AG04450 (cell line): ENCODE measurements around the gene IQSEC3. TPM values are rescaled to one million over a fixed set of nuclear protein-coding genes. Genes with fewer than 3 reads are reported as not detected.
"Not testable (repeated sequence)": the region's sequence is repeated elsewhere in the genome, so short reads cannot be mapped to it uniquely, and the experiment has no call there.

Source experiments
- CTCF ChIA-PET: fragments of 300-600, 350-600 bp; formaldehyde crosslinking; extraction: SDS; loops from one replicate; lab custom pipeline; 2022; ENCODE audit warnings: antibody characterized with exemption, inconsistent platforms; lab: Charles Lee
- POLR2A ChIA-PET: fragments of 350-600 bp; formaldehyde crosslinking; extraction: SDS; loops from one replicate; lab custom pipeline; 2021; ENCODE audit warnings: antibody characterized with exemption, inconsistent platforms; lab: Yijun Ruan, JAX
- DNase-seq: peaks from one replicate; pipeline ENCODE4 v3.0.0-alpha.2; 2011; ENCODE audit warnings: low read depth, low spot score
- H3K27ac ChIP-seq: one replicate; pipeline ENCODE4 v1.5.1; 2012; ENCODE audit warnings: low read depth, low read length, control low read depth
- H3K27me3 ChIP-seq: one replicate; pipeline ENCODE4 v1.6.0; 2012; ENCODE audit warnings: low read length; ENCODE audit not compliant: control insufficient read depth, insufficient read depth
- H3K4me3 ChIP-seq: 2 replicates; pipeline ENCODE4 v1.5.1; 2011; ENCODE audit warnings: mild to moderate bottlenecking, low read depth, low read length, control low read depth
- H3K9me3 ChIP-seq: 2 replicates; pipeline ENCODE4 v1.5.1; 2012; ENCODE audit warnings: low read length; ENCODE audit not compliant: control insufficient read depth, insufficient read depth
- polyA plus RNA-seq: library from polyadenylated mRNA; depleted of rRNA; stranded (reverse); fragments of >200 nt; gene quantifications from 2 replicates; pipeline ENCODE4 v1.2.3, GENCODE V29; 2011
- TF ChIP-seq, protein P1 (sequence below): IDR thresholded peaks from 2 replicates; pipeline ENCODE4 v1.5.1; 2011; ENCODE audit warnings: low read depth, low read length, control low read depth, inconsistent platforms

The IQSEC3 gene
- polyA plus RNA-seq, 1 experiment = 0.47 TPM

DNA sequence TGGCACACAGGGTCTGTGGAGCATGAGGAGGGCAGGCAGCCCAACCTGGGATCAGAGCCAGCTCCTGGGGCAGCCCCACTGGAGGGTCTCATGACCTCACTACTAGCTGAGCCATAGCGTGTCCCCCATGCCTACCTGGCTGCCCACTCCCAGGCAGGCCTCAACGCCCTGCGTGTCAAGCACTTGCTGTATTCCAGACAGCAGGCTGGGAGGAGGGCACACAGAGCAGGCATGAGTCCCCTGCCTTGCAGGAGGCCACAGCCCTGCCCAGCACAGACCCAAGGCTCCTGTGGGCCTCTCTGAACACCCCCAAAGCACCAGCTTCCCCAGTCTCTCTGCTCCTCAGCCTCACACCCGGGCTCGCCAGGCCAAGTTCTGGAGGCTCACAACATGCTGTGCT lies 64.0 kb downstream of the IQSEC3 start:
- H3K9me3 ChIP-seq = no peaks in the 10 kb centered on the region
- TF ChIP-seq, protein P1, sequence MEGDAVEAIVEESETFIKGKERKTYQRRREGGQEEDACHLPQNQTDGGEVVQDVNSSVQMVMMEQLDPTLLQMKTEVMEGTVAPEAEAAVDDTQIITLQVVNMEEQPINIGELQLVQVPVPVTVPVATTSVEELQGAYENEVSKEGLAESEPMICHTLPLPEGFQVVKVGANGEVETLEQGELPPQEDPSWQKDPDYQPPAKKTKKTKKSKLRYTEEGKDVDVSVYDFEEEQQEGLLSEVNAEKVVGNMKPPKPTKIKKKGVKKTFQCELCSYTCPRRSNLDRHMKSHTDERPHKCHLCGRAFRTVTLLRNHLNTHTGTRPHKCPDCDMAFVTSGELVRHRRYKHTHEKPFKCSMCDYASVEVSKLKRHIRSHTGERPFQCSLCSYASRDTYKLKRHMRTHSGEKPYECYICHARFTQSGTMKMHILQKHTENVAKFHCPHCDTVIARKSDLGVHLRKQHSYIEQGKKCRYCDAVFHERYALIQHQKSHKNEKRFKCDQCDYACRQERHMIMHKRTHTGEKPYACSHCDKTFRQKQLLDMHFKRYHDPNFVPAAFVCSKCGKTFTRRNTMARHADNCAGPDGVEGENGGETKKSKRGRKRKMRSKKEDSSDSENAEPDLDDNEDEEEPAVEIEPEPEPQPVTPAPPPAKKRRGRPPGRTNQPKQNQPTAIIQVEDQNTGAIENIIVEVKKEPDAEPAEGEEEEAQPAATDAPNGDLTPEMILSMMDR = no peak
- ChIA-PET POLR2A (no interaction called here), CTCF (no interaction called here)
- no peak for DNase-seq
- no peak overlapping the region for H3K4me3 ChIP-seq
- H3K27me3 ChIP-seq = peaks cover 35% of the 10 kb centered on the region
- no peak overlapping the region for H3K27ac ChIP-seq

DNA sequence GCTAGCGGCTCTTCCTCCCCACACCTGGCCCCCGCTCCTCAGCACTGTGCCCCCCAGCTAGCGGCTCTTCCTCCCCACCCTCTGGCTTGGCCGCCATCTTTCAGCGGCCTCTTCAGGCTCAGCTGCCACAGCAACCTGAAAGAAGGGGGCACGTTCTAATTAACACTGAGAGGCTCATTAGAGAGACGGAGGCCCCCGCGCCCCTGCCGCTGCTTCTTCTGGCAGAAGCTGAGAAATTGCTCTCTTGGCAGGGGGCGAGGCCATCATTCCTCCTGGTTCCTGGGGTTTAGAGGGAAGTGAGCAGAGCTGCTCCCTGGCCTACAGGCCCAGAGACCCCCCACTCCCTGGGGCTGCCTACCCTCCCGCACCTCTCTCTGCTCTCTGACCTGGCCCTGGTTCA lies 64.4 kb downstream of the IQSEC3 start:
- POLR2A ChIA-PET = no interaction called here
- Histone ChIP-seq H3K9me3 (no peaks in the 10 kb centered on the region), H3K27me3 (peaks cover 33% of the 10 kb centered on the region), H3K4me3 (no peak overlapping the region), H3K27ac (no peak overlapping the region)
- DNase-seq = no peak
- TF ChIP-seq, protein P1 = no peak
- CTCF ChIA-PET = interaction anchor here (0.6 kb wide), 1 partner anchor 271 kb away, joined by 3 read pairs; no protein-coding TSS in a partner anchor

DNA sequence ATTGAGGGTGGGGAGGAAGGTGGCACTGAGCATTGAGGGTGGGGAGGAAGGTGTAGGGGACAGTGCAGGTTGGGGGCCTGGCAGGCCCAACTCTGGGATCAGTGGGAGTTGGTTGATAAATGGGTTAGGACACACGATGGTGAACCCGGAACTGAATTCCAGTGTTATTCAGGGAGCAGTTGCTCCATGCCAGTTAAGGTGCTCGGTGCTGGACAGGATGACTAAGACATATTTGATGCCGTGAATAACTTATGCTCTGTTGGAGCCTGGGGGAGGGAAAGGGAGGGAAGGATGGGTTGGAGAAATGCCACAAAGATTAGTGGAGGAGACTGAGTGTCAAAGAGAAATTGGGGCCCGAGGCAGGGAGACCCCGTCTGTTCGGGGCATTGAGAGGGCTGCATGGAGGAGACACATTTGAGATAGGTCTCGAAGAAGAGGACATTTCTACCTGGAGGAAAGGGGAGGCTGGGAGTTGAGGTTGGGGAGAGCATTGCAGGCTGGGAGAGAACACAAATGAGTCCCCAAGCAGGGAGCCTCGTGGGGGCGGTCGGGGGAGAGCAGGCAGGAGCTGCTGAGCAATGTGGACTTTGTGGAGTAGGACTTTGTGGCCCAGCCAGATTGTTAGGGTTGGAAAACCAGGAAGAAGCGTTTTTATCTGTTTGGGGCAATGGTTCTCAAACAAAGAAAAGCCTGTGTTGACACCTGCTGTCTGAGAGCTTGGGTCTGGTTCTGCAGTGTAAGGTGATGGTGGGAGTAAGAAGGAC lies 65.3 kb downstream of the IQSEC3 start:
- no peak for DNase-seq
- Histone ChIP-seq H3K27ac (no peak overlapping the region), H3K9me3 (no peaks in the 10 kb centered on the region), H3K27me3 (peaks cover 32% of the 10 kb centered on the region), H3K4me3 (no peak overlapping the region)
- ChIA-PET CTCF (no interaction called here), POLR2A (no interaction called here)
- TF ChIP-seq, protein P1 = no peak

DNA sequence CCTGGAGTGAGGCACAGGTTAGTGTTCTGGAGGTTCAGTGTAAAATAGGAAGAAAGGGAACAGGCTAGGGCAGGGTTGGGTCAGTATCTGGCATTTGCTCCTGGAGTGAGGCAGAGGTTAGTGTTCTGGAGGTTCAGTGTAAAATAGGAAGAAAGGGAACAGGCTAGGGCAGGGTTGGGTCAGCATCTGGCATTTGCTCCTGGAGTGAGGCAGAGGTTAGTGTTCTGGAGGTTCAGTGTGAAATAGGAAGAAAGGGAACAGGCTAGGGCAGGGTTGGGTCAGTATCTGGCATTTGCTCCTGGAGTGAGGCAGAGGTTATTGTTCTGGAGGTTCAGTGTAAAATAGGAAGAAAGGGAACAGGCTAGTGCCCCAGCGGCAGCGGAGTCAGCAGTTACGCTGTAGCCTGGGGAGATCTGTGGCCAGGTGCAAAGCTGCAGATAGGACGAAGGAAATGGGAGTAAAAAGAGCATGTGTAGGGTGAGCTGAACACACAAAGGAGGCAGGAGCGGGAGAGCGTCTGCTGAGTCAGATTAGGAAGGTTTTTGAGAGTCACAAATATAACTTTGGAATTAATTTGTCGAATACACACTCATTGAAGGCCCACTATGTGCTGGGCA lies 67.2 kb downstream of the IQSEC3 start:
- DNase-seq, POLR2A ChIA-PET: not testable (repeated sequence)

DNA sequence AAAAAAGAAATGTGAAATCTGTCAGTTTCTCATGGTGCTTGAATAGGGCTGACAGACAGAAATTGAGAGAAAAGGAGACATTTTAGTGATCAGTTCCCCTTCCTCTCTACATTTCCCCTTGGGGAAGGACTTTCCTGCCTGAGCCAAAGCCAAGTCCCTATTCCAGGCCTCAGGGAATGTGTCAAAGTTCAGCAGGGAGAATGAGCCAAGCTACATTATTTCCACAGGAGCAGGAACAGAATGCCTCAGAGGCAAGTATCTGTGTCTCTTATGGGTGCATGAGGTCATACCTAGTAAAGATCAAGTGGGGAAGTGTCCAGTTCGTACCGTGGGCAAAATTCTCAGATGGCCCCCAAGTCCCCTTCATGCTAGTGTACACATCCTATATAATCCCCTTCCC lies 68.6 kb downstream of the IQSEC3 start:
- DNase-seq = no peak
- peaks cover 26% of the 10 kb centered on the region for H3K27me3 ChIP-seq
- ChIA-PET POLR2A (no interaction called here), CTCF (no interaction called here)
- H3K4me3 ChIP-seq = no peak overlapping the region
- no peak overlapping the region for H3K27ac ChIP-seq
- peaks cover 5% of the 10 kb centered on the region; the same call in 1 of the 2 replicates for H3K9me3 ChIP-seq
- TF ChIP-seq, protein P1 = no peak

More for the DNA sequence above, 67.2 kb downstream of the IQSEC3 start:
- H3K4me3 ChIP-seq, H3K27ac ChIP-seq, H3K9me3 ChIP-seq, CTCF ChIA-PET: not testable (repeated sequence)
- H3K27me3 ChIP-seq = peaks cover 27% of the 10 kb centered on the region
